PC-9 (cell line): ENCODE measurements around the gene CGB7. TPM values are rescaled to one million over a fixed set of nuclear protein-coding genes. Genes with fewer than 3 reads are reported as not detected.
"Not testable (repeated sequence)": the region's sequence is repeated elsewhere in the genome, so short reads cannot be mapped to it uniquely, and the experiment has no call there.

Experiments
- BruUV-seq: library from RNA; stranded (reverse); fragments of 400-500 nt; replicated peaks from 2 replicates; lab custom pipeline; 2021; lab: Mats Ljungman, UMichigan
- CTCF ChIA-PET: fragments of 300-600 bp; sonication (Branson Sonifier 250); formaldehyde crosslinking; loops from one replicate; lab custom pipeline; 2022; ENCODE audit warnings: antibody characterized with exemption; lab: Charles Lee
- POLR2A ChIA-PET: fragments of 300-600 bp; sonication (Branson Sonifier 250); formaldehyde crosslinking; loops from one replicate; lab custom pipeline; 2022; ENCODE audit warnings: antibody characterized with exemption; ENCODE audit not compliant: unreplicated experiment; lab: Charles Lee
- DNase-seq, 2 experiments: peaks; one replicate each; pipeline versions ENCODE4 v3.0.0 to v3.0.0-alpha.2; 2015 to 2022; ENCODE audit warnings: mixed read lengths in 1 of 2
- H2AFZ ChIP-seq: fragments of 200-600 bp; sonication (generic); 2 replicates; pipeline ENCODE4 v1.8.1; 2017; ENCODE audit warnings: antibody characterized with exemption
- H3F3A ChIP-seq: fragments of 200-600 bp; sonication (generic); 2 replicates; pipeline ENCODE4 v1.8.1; 2017; ENCODE audit warnings: antibody characterized with exemption, mild to moderate bottlenecking, low read depth; ENCODE audit not compliant: insufficient read depth
- H3K27ac ChIP-seq: fragments of 200-600 bp; sonication (generic); 2 replicates; pipeline ENCODE4 v1.6.1; 2016; ENCODE audit warnings: mixed run types
- H3K27me3 ChIP-seq: fragments of 200-600 bp; sonication (generic); 2 replicates; pipeline ENCODE4 v1.6.1; 2016; ENCODE audit warnings: low read depth, mixed run types; ENCODE audit not compliant: insufficient read depth
- H3K36me3 ChIP-seq: fragments of 200-600 bp; sonication (generic); 2 replicates; pipeline ENCODE4 v1.6.1; 2016; ENCODE audit warnings: low read depth, mixed run types
- H3K4me1 ChIP-seq: fragments of 200-600 bp; sonication (generic); replicated peaks from 2 replicates; pipeline ENCODE4 v1.6.1; 2016; ENCODE audit warnings: mixed run types; ENCODE audit not compliant: insufficient read depth
- H3K4me2 ChIP-seq: fragments of 200-600 bp; sonication (generic); 2 replicates; pipeline ENCODE4 v1.6.1; 2017; ENCODE audit warnings: mixed run types
- H3K4me3 ChIP-seq: fragments of 200-600 bp; sonication (generic); 2 replicates; pipeline ENCODE4 v1.6.1; 2016; ENCODE audit warnings: mixed run types
- H3K79me2 ChIP-seq: fragments of 200-600 bp; sonication (generic); 2 replicates; pipeline ENCODE4 v1.6.1; 2017; ENCODE audit warnings: low read depth, mixed run types
- H3K9me2 ChIP-seq: fragments of 200-600 bp; sonication (generic); 2 replicates; pipeline ENCODE4 v1.8.1; 2017; ENCODE audit warnings: mild to moderate bottlenecking; ENCODE audit not compliant: insufficient read depth
- H3K9me3 ChIP-seq: fragments of 200-600 bp; sonication (generic); 2 replicates; pipeline ENCODE4 v1.8.1; 2016; ENCODE audit warnings: low read depth; ENCODE audit not compliant: insufficient read depth
- H4K20me1 ChIP-seq: fragments of 200-600 bp; sonication (generic); 2 replicates; pipeline ENCODE4 v1.8.1; 2017; ENCODE audit not compliant: insufficient read depth
- CTCF ChIP-seq: fragments of 200-600 bp; sonication (generic); conservative IDR thresholded peaks from 2 replicates; pipeline ENCODE4 v1.6.1; 2017; ENCODE audit warnings: mixed run types, antibody characterized with exemption, mild to moderate bottlenecking, moderate library complexity
- EZH2 ChIP-seq: fragments of 200-600 bp; sonication (generic); IDR thresholded peaks from 2 replicates; pipeline ENCODE4 v1.8.0; 2017; ENCODE audit warnings: antibody characterized with exemption, low read depth
- intact Hi-C: fragments of 100-400 bp; cut with micrococcal nuclease; formaldehyde crosslinking; loops from one replicate; pipeline ENCODE4 v1.10.0; 2022; ENCODE audit not compliant: unreplicated experiment
- total RNA-seq: library from RNA; stranded (reverse); gene quantifications from 2 replicates; pipeline ENCODE4 v1.2.3, GENCODE V29; 2021

The CGB7 gene
- total RNA-seq, 1 experiment from 2014 or later = 4.8 TPM

GRCh38 chr19:49042177-49042576 lies 15.4 kb downstream of the CGB7 start:
- no TSS peak for BruUV-seq
- no peaks in the 10 kb centered on the region for H3K27me3 ChIP-seq
- no peaks in the 10 kb centered on the region for H3K9me2 ChIP-seq
- CTCF ChIA-PET = no interaction called here
- no peak overlapping the region for H3K27ac ChIP-seq
- peak overlapping the region; percentile 58 for H3K4me2 ChIP-seq
- no peak overlapping the region for H3K4me3 ChIP-seq
- TF ChIP-seq EZH2 = no peak
- no peak for TF ChIP-seq CTCF
- H4K20me1 ChIP-seq = no peaks in the 10 kb centered on the region
- H3K36me3 ChIP-seq = no peaks in the 10 kb centered on the region
- POLR2A ChIA-PET = no interaction called here
- peaks cover 30% of the 10 kb centered on the region for H3K4me1 ChIP-seq
- H3K9me3 ChIP-seq = no peaks in the 10 kb centered on the region
- H3F3A ChIP-seq = peaks cover 11% of the 10 kb centered on the region; the same call in 1 of the 2 replicates
- peak overlapping the region; percentile 26; the same call in 1 of the 2 replicates for H2AFZ ChIP-seq
- intact Hi-C loops = no loop called here
- H3K79me2 ChIP-seq = no peaks in the 10 kb centered on the region
- DNase-seq = peak; percentile 67 to 87

DNA sequence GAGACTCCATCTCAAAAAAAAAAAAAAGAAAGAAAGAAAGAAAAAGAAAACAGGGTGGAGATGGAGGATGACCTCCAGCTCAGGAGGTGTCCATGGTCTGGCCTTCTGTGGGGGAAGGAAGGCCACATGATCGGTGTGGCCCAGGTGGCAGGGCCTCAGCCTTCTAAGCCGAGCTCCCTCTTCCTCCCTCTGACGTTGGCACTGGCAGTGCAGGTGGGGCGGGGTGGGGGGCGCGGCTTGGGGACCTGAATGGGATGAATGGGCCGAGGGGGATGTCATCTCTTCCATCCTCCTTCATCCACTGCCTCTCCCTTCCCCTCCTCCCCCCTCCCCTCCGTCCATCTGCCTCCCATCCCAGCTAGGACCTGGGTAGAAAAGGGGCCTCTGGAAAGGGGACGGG lies 17.8 kb downstream of the CGB7 start:
- H3F3A ChIP-seq = peaks cover 11% of the 10 kb centered on the region; the same call in 1 of the 2 replicates
- H3K9me2 ChIP-seq, BruUV-seq, H4K20me1 ChIP-seq, H3K27me3 ChIP-seq, H3K9me3 ChIP-seq, DNase-seq, intact Hi-C loops, H3K36me3 ChIP-seq, H3K27ac ChIP-seq, H3K4me3 ChIP-seq, H2AFZ ChIP-seq, H3K79me2 ChIP-seq, H3K4me2 ChIP-seq: not testable (repeated sequence)
- ChIA-PET POLR2A (interaction anchor here (0.7 kb wide), 1 partner anchor 394 kb away, joined by 7 read pairs; no protein-coding TSS in a partner anchor), CTCF (interaction anchor here (0.9 kb wide), 1 partner anchor 16 kb away, joined by 5 read pairs; no protein-coding TSS in a partner anchor)
- peaks cover 30% of the 10 kb centered on the region for H3K4me1 ChIP-seq

DNA sequence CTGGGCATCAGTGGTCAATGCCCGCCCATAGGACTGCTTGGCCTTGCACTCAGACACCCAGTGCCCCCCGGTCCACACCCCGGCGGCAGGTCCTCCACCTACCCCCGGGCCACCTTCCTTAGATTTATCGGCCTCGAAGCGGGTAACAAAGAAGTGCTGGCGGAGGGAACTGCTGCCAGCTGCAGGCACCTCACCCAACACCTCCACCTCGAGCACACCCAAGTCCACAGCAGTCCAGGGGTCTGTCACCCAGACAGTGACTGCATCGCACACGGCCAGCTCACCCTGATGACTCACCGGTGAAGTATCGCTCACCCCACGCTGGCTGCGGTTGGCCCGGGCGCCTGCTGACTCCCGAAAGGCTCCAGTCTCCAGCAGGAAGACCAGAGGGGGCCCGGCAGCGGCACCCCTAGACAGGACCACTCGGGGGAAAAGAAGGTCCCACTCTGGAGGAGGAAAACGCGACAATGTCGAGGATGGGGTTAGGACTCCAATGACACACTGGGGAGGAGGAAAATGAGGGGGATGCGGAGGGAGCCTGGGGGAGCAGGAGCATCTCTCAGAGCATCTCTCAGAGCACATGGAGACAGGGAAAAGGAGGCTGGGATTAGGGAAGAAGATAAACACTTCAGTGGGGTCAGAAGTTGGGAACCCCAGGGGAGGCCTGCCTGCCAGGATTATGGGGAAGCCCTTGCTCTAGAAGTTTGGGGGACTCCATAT lies 18.8 kb downstream of the CGB7 start:
- H3K27ac ChIP-seq, BruUV-seq, H2AFZ ChIP-seq, H3K27me3 ChIP-seq, H4K20me1 ChIP-seq, H3K4me3 ChIP-seq, CTCF ChIA-PET, H3K9me3 ChIP-seq, H3K79me2 ChIP-seq, H3K9me2 ChIP-seq, intact Hi-C loops, H3K36me3 ChIP-seq: not testable (repeated sequence)
- H3F3A ChIP-seq = peaks cover 11% of the 10 kb centered on the region; the same call in 1 of the 2 replicates
- POLR2A ChIA-PET = interaction anchor here (0.6 kb wide), 1 partner anchor 603 kb away, joined by 5 read pairs; no protein-coding TSS in a partner anchor
- DNase-seq = peak; percentile 83 to 85
- peaks cover 30% of the 10 kb centered on the region for H3K4me1 ChIP-seq
- H3K4me2 ChIP-seq = peak overlapping the region; percentile 38

DNA sequence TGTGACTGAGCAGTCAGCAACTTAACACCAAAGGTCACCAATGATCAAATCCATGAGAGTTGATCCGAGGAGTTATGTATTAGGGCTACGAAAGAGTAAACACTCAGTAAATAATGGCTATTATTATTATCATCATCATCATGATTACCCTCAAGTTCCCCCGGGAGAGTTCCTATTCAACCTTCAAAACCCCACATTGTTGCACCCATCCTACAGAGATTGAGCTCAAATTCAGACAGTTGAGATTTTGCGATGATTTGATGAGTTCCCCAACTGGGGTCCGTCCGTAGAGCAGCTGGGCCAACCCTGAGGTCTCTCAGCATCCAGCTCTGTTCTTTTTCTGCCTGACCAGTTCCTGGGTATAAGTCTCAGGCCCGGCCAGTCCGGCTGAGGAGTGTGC lies 19.4 kb downstream of the CGB7 start:
- Histone ChIP-seq H3K4me1 (peaks cover 30% of the 10 kb centered on the region), H3K4me2 (peak overlapping the region; percentile 38), H3F3A (peaks cover 11% of the 10 kb centered on the region; the same call in 1 of the 2 replicates)
- H2AFZ ChIP-seq, H3K9me3 ChIP-seq, H3K79me2 ChIP-seq, intact Hi-C loops, POLR2A ChIA-PET, H3K9me2 ChIP-seq, H3K27me3 ChIP-seq, CTCF ChIA-PET, H4K20me1 ChIP-seq, DNase-seq, H3K27ac ChIP-seq, H3K36me3 ChIP-seq, H3K4me3 ChIP-seq: not testable (repeated sequence)
- BruUV-seq = TSS peak; percentile 68
